Stimulated activated CD8-positive, alpha-beta memory T cell treated with anti-CD3 and anti-CD28 coated beads, Interleukin-12 subunit alpha, Interleukin-12 subunit beta, amount 100 ng/mL, for 24 hours (primary cell): Measurements from ENCODE around the gene CDCP2.
"Not testable (repeated sequence)": the region's sequence is repeated elsewhere in the genome, so short reads cannot be mapped to it uniquely, and the experiment has no call there.

Source experiments
- DNase-seq: peaks from one replicate; pipeline ENCODE4 v3.0.0-alpha.2; 2020; ENCODE audit errors: extremely low read depth

CDCP2 gene

DNA sequence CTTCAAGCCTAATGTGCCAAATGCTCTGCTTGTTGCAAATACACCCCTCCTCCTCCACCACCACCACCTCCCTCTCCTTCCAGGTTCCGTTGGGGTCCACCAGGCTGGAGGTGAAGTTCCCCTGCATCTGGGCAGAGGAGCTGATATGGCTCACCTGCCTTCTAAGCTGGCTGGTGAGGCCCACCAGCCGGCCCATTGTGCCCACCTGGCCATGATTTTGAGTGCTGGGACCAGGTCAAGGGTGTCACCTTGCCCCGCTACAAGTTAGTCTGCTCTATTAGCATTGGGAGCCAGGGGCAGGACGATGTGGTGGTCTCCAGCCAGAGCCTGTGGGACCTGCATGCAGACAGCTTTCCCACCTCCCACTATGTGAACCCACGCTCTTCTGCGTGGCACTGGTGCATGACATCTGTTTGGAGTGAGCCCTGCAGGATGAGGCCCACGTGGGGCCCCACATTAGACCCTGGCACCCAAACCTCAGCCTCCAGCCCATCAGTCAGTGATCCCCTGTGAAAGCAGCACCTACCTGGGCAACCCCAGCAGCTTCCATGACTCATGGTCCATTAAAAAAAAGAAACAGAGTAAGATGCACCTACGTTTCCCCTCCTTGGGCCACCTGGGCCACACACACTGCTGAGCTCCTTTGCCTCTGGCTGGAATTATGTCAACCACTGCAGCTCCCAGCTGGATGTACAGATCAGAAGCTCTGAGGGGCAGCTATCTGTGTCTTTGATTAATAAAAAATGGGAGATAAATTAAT lies 15.6 kb upstream of the CDCP2 start:
- no peak for DNase-seq

DNA sequence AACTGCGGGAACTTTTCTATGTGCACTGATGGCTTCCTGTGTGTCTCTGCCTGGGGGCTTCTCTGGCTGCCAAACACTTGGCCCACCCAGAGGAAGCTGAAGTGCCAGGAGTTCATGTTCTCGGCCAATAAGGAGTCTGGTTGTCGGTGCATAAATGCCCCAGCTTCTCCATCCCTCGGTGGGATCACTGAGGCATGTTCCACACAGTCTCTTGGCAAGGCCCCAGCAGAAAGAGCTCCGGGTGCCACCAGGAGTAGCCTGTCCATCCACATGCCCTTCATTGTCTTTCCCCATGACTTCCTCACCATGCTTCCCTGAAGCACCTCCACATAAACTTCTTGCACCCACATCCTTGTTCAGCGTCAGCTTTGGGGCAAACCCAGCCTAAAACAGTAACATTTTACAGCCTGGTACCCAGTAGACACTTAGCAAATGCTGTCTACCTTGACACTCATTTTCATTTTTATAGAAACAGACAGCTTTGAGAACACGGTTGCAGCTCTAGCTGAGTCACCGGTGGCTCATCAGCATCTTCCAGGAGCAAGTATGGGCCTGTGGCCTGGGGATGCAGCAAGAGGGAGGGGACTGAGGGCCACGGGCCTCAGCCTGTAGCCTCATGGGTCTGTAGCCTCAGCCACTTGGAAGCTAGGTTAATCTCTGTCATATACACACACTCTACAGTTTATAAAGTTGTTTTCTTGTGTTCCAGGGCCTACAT lies 14.8 kb upstream of the CDCP2 start:
- DNase-seq, result no peak

DNA sequence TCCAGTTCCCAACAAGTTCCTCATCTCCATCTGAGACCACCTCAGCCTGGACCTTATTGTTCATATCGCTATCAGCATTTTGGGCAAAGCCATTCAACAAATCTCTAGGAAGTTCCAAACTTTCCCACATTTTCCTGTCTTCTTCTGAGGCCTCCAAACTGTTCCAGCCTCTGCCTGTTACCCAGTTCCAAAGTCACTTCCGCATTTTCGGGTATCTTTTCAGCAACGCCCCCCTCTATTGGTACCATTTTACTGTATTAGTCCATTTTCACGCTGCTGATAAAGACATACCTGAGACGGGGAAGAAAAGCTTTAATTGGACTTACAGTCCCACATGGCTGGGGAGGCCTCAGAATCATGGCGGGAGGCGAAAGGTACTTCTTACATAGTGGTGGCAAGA lies 13.6 kb upstream of the CDCP2 start:
- not testable (repeated sequence) for DNase-seq

DNA sequence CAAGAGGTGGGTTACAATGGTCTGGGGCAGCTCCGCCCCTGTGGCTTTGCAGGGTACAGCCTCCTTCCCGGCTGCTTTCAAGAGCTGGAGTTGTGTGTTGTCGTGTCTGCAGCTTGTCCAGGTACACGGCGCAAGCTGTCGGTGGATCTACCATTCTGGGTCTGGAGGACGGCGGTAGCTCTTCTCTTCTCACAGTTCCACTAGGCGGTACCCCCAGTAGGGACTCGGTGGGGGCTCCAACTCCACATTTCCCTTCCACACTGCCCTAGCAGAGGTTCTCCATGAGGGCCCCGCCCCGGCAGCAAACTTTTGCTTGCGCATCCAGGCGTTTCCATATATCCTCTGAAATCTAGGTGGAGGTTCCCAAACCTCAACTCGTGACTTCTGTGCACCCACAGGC lies 12.3 kb upstream of the CDCP2 start:
- DNase-seq, result no peak

DNA sequence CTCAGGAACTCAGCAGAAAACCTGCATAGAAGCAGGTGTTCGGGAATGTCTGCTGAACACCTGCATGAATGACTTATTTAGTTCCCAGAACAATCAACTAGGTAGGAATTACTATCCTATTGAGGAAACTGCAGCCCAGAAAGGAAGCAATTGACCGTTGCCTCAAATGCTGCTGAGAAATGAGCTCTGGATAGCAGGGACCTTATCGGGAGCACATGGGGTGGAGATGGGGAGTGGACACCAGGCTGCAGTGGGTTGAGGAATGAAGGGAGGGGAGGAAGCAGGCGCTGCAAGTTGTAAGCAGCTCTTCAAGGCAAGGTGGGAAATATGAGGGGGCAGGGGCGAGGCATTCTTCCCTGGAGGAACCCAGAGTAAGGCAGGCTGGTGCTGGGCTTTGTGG lies 10.8 kb upstream of the CDCP2 start:
- DNase-seq, result no peak

DNA sequence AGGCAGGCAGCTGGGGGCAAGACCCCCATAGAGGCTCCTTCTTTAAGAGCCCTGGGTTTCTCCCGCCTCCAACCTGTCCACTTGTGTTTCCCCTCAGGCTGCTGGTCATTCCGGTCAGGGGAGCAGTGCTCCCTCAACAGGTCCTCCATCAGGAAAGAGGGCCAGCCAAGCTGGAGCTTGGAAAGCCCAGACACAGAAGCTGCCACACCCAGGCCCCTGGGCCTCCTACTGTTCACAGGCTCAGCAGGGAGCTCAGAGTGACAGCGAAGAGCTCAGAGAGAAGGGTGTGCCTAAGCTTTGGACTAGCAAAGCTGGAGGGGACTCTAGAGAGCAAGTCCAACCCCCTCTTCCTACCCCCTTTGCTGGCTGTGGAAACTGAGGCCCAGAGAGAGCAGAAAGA lies 10.3 kb upstream of the CDCP2 start:
- DNase-seq, result no peak

DNA sequence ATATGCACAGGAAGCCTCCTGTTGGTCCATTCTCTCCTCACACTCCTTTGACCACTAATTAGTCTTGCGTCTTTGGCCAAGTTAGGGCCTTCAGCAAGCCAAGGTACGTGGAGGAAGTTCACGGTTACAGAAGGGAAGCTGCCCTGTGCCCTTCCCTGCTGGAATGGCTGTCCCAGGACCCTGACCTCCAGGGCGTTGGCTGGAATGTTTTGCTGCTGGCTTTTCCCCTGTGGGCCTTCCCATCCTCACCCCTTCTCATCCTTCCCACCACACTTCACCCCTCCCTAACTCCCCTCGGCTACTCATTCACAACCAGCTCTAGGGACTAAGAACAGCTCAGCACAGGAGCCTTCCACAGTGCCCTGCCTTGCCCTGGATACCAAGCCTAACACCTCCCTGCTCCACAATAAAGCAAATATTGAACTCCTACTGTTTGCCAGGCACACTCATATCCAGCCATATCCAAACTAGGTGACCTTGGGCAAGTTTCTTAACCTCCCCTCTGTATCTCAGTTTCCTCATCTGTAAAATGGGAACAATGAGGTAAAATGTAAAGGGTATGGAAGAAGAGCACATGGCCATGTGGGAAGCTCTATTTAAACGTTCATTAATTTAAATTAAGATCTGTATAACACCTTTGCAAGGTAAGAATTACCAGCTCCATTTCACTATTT lies 8.8 kb upstream of the CDCP2 start:
- DNase-seq, result no peak

DNA sequence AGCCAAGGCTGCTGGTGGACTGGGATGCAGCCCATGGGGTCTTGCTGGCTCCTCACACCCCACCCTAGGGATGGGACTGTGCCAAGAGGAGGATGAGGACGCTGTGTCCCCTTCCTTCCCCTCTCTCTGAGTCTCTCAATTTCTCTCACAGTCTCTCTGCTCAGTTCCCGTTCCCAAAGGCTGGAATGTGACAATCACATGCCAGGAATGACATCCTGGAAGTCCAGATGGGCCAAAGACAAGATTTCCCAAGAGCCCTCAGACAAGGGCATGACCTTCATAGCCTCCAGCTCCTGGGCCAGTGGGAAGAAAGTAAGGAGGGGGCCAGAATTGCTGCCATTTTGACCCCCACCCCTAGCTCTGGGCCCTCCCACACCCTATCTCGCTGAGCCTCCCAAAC lies 7.6 kb upstream of the CDCP2 start:
- no peak for DNase-seq

DNA sequence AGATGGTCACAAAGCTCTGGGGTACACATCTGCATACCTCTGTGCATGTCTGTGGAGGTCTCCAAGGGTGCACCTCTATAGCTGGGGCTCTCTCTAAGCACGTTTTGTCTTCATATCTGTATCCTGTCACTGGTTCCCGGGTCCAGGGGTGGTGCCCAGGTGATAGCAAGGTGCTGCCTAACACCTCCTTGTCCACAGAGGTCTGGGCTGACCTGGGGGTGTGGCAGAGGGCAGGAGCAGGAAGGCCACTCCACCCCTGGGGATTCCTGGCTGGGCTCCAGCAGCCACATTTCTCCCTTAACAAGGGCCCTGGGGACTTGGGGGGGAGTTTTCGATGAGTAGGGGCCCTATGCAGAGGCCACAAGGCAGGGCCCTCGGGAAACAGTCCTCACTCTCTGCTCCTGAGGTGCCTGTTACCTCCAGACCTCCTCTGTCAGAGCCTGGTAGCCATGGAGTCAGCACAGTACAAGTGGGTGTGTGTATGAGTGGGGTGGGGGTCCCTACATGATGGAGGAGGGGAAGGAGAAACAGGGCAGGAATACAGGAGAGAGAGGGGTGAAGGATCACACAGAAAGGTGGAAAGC lies 7.0 kb upstream of the CDCP2 start:
- no peak for DNase-seq

DNA sequence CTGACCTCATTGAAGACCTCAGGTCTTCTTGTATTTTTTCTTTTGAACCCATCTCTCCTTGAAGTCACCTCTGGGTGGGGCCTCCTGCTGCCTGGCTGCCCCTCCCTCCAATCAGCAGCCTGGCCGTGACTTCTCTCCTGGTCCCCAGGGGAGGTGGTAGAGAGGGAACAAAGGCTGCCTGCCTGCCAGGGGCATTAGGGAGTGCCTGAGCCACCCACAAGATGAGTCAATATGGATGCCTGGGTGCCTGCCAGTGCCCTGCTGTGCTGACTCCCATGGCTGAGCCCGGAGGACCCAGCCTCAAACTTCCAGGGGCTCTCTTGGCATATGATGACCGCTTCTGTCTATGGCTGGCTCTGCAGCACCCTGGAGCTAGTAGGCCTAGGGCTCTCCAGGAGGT lies 5.3 kb upstream of the CDCP2 start:
- DNase-seq, result no peak

DNA sequence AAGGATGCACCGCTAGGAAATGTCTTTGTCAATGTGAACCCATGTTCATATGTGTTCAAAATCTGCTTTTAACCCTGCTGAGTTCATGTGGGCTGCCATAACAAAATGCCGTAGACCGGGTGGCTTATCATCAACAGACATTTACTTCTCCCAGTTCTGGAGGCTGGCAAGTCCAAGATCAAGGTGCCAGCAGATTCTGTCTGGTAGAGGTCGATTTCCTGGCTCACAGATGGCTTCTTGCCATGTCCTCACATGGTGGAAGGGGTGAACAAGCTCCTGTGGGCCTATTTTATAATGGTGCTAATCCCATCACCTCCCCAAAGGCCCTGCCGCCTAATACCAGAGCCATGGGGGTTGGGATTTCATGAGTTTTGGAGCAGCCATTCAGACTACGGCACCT lies 4.6 kb upstream of the CDCP2 start:
- DNase-seq, result no peak

DNA sequence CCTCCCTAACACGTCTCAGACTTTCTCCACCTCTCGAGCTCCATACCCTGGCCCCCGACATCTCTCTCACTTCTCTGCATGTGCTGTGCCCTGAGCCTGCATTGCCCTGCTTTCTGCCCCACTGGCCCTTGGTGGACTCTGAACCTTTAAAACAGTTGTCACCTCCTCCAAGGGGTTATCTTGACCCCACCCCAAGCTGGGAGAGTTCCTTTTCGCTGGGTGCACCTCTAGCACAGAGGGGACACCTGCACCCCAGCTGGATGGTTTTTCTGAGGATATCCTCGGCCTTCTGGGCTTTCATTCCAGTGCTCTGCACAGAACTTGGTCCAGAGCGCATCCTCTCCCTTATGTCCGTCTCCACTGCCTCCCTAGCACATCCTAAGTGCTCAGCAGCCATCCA lies 4.2 kb upstream of the CDCP2 start:
- DNase-seq, result no peak

DNA sequence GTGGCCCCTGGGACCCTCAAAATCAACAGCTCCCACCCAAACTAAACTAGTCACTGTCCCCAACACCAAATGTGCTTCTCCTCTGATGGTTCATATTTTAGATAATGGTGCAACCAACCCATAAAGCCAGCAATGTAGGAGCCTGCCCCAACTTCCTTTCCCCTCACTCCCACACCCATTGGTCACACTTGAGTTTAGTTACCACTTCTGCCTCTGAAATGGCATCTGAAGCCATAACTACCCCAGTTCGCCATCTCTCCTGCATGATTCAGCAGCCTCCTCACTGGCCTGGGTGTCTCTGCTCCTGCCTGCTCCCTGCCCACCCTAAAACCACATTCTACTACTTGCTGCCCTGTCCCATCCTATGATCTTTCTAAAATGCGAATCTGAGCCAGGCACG lies 3.4 kb upstream of the CDCP2 start:
- DNase-seq, result no peak

DNA sequence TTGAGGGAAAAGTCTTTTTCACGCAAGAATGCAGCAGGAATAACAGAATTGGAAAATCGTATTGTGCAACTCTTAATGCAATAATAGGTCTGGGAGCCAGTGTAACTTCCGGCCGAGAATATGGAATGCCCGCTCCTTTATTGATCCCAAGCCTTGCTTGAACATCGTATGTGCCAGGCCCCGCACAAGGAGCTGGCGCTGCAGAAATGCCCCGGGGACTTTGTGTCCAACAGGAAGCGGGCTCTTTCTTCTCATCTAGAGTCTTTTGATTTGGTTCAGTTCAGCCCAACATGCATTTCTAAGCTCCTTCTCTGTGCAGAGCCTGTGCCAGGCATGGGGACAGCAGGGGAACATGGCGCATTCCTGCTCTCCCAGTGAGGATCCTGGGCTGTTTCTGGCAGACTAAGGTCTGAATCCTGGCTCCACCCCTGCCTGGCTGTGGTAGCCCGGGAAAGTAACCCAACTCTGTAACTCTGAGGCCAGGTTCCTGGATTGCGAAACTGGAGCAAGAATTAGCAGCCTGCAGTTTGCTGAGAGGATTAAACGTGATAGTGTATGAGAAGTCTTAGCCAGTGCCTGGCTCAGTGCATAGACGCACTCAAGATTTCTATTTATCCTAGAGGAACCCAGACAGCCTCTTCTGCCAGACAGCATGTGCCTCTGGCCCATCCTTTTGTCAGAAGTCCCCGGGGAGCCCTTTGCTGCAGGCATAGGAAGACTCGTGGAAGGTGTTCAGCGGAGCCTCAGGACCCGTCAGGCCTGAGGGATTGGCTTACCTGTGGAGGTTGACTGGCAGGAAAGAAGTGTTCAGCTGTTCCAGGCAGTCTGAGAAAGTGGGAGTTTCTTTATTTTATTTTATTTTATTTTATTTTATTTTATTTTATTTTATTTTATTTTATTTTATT lies 987 bp upstream of the CDCP2 start:
- no peak for DNase-seq

DNA sequence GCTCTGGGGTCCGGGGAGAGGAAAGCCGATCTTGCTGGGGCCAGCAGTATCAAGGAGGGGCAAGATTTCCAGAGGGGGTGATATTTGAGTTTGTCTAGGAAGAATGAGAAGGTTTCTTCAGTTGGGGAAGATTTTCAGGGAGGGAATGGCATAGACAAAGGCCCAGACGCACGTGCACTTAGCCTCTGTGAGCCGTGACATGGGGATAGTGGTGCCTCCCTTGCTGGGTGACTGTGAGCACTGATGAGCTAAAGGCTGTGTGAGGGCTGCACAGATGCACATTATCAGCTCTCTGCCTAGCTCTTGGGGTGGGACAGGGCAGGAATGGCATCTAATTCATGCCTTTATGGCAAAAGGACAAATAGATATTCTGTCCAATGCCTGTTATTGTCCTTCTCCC lies 1.8 kb downstream of the CDCP2 start:
- DNase-seq, result no peak

DNA sequence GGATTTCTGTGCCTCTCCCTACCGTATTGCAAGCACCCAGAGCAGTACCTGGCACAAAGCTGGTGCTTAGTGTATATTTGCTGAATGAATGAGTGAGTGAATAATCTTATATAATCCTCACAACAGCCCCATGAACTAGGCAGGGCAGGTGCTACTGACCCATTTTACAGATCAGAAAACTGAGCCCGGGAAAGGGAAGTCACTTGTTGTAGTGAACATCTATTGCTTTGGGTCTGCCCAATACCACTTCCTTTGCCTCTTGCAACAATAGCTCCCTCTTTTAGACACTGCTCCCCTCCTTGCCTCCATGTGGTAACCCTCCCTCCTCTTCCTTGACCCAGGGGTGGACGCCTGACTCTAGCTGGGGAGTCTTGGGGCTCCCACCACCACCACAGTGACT lies 3.1 kb downstream of the CDCP2 start:
- no peak for DNase-seq

DNA sequence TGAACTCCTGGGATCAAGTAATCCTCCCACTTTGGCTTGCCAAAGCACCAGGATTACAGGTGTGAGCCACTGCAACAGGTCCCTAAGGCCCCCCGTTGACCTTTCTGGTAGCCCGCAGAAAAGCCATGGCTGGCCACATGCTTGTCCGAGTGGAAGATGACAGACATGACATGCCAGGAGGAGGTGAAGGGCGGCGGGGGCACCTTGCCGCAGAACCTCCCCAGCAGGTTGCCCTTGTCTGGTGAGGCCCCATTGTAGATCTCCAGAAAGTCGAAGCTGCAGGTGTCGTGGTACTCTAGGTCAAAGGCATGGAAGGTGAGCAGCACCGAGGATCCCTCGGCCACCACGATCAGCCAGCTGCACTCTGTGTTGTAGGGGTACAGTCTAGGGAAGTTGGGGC lies 8.4 kb downstream of the CDCP2 start:
- DNase-seq, result no peak

DNA sequence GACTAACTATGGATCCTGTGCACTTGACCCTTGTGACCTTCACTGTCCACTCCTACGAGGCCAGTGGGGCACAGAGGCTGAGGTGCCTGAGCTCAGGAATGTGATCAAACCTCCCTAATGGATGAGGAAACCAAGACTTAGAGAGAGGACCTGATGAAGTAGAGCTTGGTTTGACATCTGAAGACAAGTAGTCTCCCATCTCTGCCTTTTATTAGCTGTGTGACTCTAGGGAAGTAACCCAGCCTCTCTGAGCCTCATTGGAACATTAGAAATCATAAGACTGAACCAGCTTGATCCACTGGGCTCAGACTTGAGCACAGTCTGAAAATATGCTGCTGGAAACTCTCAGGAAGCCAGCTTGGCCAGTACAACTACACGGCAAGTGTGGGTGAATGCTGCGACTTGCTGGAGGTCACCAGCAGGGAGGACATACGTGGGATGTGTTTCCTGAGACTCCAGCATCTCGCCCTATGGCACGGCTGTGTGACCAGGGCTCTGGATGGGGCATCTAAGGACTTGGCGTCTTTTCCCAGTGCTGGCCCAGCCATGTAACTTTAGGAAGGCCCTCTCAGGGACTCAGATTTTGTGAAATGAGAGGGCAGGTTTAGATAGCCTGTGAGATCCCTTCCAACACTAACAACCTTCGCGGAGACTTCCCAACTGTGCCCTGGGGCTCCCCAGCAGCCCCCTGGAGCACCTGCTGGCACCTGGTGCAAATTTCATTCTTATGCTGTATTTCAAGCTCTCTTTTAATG lies 10.5 kb downstream of the CDCP2 start:
- no peak for DNase-seq

DNA sequence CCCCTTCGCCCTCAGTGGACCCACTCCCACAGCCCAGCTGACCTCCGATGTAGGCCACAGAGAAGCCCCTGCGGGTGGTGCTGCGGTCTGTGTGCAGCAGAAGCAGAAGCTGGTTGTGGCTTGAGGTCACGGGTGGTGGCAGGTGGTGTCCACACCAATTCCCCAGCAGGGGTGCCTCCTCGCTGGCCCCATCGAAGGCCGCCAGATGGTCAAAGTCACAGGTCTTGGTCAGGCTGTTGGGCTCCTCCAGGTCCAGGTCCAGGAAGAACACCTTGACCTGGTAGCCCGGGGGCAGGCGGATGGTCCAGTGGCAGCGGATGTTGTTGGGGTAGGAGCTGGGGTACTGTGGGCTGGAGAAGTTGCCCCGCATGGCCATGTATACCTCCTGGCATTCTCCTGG lies 13.1 kb downstream of the CDCP2 start:
- DNase-seq, result no peak

DNA sequence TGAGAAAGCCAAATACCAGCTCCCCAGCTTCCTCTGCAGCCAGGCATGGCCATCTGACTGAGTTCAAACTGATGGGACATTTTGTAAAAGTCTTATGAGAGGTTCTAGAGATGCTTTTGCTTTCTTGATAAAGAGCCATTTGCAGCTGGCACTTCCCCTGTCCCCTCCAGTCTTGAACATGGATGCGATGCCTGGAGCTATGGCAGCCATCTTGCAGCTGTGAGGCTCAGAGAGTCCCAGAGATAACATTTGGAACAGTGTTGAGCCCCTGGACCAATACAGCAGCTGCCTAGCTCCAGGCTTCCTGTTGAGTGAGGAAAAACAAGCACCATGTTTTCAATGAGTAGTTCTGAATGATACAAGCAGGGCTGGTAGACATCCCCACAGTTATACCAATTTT lies 13.8 kb downstream of the CDCP2 start:
- DNase-seq, result no peak

DNA sequence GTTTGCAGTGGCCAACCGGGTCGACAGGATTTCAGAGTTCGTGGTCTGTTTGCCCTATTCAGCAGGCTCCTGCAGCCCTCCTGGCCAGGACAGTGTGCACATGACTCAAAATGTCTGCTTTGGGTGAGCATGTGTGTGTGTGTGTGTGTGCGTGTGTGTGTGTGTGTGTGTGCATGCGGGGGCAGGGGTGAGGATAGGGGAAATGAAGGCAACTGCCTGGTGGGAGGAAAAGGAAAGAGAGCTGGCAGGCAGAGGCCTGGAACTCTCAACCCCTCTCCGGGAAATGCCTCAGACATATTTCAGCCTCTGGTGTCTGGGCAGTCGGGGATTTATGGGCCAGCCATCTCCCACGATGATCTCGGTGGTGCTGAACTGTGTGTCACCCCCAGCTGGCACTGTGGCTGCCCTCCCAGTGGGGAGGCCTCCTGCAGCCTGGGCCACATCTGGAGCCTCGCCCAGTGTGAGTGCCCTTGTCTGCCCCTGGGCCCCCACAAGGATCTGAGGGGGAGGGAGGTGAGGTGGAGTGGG lies 15.2 kb downstream of the CDCP2 start:
- DNase-seq, result no peak
